GM12878 (cell line): ENCODE measurements around the gene TRIM38.
"Not testable (repeated sequence)": the region's sequence is repeated elsewhere in the genome, so short reads cannot be mapped to it uniquely, and the experiment has no call there.

Experiments
- CEBPZ ChIP-seq: fragments of 150-350 bp; IDR thresholded peaks from 2 replicates; pipeline ENCODE4 v1.6.1; 2016; ENCODE audit warnings: low read depth, low read length
- CTCF ChIP-seq, 3 experiments: IDR thresholded peaks in 2 of 3; conservative IDR thresholded peaks in 1 of 3; 2 replicates each; pipeline ENCODE4 v1.5.1; 2011; ENCODE audit warnings: low read depth in 3 of 3, low read length in 3 of 3, mild to moderate bottlenecking in 3 of 3, control low read depth in 2 of 3, moderate library complexity in 2 of 3, inconsistent platforms in 1 of 3, mixed read lengths in 1 of 3; ENCODE audit not compliant: control insufficient read depth in 2 of 3, insufficient read depth in 1 of 3; ENCODE audit errors: extremely low read depth in 1 of 3
- DPF2 ChIP-seq: fragments of 450-650 bp; IDR thresholded peaks from 2 replicates; pipeline ENCODE4 v1.6.1; 2017; ENCODE audit warnings: mild to moderate bottlenecking
- FOXM1 ChIP-seq: IDR thresholded peaks from 2 replicates; pipeline ENCODE4 v1.6.1; 2012; ENCODE audit warnings: low read depth, mild to moderate bottlenecking, inconsistent platforms, low read length, moderate library complexity
- HDAC2 ChIP-seq: fragments of 200-600 bp; sonication (generic); IDR thresholded peaks from 2 replicates; pipeline ENCODE4 v1.6.1; 2017
- MEF2A ChIP-seq: IDR thresholded peaks from 2 replicates; pipeline ENCODE4 v1.6.1; 2011; ENCODE audit warnings: low read depth, mild to moderate bottlenecking, low read length, moderate library complexity; ENCODE audit not compliant: insufficient read depth
- NR2C2 ChIP-seq: IDR thresholded peaks from 2 replicates; pipeline ENCODE4 v1.6.1; 2011; ENCODE audit warnings: borderline replicate concordance, low read depth; ENCODE audit not compliant: control insufficient read depth, insufficient read length
- POLR2A ChIP-seq: IDR thresholded peaks from 2 replicates; pipeline ENCODE4 v1.6.1; 2011; ENCODE audit warnings: low read depth, mild to moderate bottlenecking, low read length
- RELB ChIP-seq: fragments of 450-650 bp; IDR thresholded peaks from 2 replicates; pipeline ENCODE4 v1.6.1; 2017; ENCODE audit warnings: low read depth, mild to moderate bottlenecking, moderate library complexity
- SMC3 ChIP-seq: IDR thresholded peaks from 2 replicates; pipeline ENCODE4 v1.6.1; 2011; ENCODE audit warnings: low read length, improper control_type of control experiment, borderline replicate concordance
- YY1 ChIP-seq: IDR thresholded peaks from 2 replicates; pipeline ENCODE4 v1.6.1; 2011; ENCODE audit warnings: low read depth, mild to moderate bottlenecking, low read length
- ZBTB11 ChIP-seq: fragments of 450-650 bp; formaldehyde crosslinking; IDR thresholded peaks from 2 replicates; pipeline ENCODE4 v1.5.0; 2022; ENCODE audit warnings: mild to moderate bottlenecking, missing genetic modification characterization

GRCh38 chr6:25999225-25999624 is 36.6 kb downstream of the TRIM38 start:
- TF ChIP-seq YY1; SMC3; CTCF (IDR thresholded peaks at IDR 0.05 in 2 of 3, conservative IDR thresholded peaks at IDR 0.05 in 1 of 3; ENCODE audit: control insufficient read depth in 2 of 3, extremely low read depth in 1 of 3, insufficient read depth in 1 of 3, low read depth in 3 of 3, low read length in 3 of 3); HDAC2; RELB; FOXM1; MEF2A; CEBPZ; POLR2A; ZBTB11 (CRISPR knock-in tag); DPF2; NR2C2: not testable (repeated sequence)
